OCI-LY1 (cell line): ENCODE results near the gene RBM24.

Experiments used
- H2AFZ ChIP-seq: fragments of 200-600 bp; sonication (generic), shearing (Covaris generic); 2 replicates; pipeline ENCODE4 v1.6.0; 2014; ENCODE audit warnings: antibody characterized with exemption, mild to moderate bottlenecking, low read length
- H3F3A ChIP-seq: fragments of 200-600 bp; sonication (generic), shearing (Covaris generic); 2 replicates; pipeline ENCODE4 v1.6.0; 2014; ENCODE audit warnings: mild to moderate bottlenecking, antibody characterized with exemption, low read length, moderate library complexity; ENCODE audit not compliant: insufficient read depth
- H3K27ac ChIP-seq: fragments of 200-600 bp; sonication (generic); 2 replicates; pipeline ENCODE4 v1.5.1; 2014; ENCODE audit warnings: low read length, mixed run types, mild to moderate bottlenecking, low read depth; ENCODE audit not compliant: poor library complexity, severe bottlenecking
- H3K27me3 ChIP-seq: fragments of 200-600 bp; sonication (generic); 2 replicates; pipeline ENCODE4 v1.6.0; 2014; ENCODE audit warnings: antibody characterized with exemption, mild to moderate bottlenecking, low read length, moderate library complexity; ENCODE audit not compliant: insufficient read depth
- H3K36me3 ChIP-seq: fragments of 200-600 bp; sonication (generic); 2 replicates; pipeline ENCODE4 v1.6.1; 2014; ENCODE audit warnings: mild to moderate bottlenecking, antibody characterized with exemption, low read length, moderate library complexity, mixed read lengths; ENCODE audit not compliant: insufficient read depth
- H3K4me1 ChIP-seq: fragments of 200-600 bp; sonication (generic); 2 replicates; pipeline ENCODE4 v1.5.1; 2014; ENCODE audit warnings: mild to moderate bottlenecking, low read length, moderate library complexity; ENCODE audit not compliant: insufficient read depth, severe bottlenecking
- H3K4me2 ChIP-seq: fragments of 200-600 bp; sonication (generic), shearing (Covaris generic); 2 replicates; pipeline ENCODE4 v1.6.1; 2014; ENCODE audit warnings: low read length
- H3K4me3 ChIP-seq: fragments of 200-600 bp; sonication (generic); 2 replicates; pipeline ENCODE4 v1.5.1; 2014; ENCODE audit warnings: low read length, low read depth, mild to moderate bottlenecking, mixed read lengths; ENCODE audit not compliant: poor library complexity, severe bottlenecking
- H3K79me2 ChIP-seq: fragments of 200-600 bp; shearing (Covaris generic); 2 replicates; pipeline ENCODE4 v1.6.1; 2016; ENCODE audit warnings: mixed run types, low read length, mixed read lengths; ENCODE audit not compliant: insufficient read depth
- H3K9ac ChIP-seq: fragments of 200-600 bp; sonication (generic), shearing (Covaris generic); 2 replicates; pipeline ENCODE4 v1.6.1; 2014; ENCODE audit warnings: mild to moderate bottlenecking, low read length, mixed read lengths
- H3K9me2 ChIP-seq: fragments of 200-600 bp; sonication (generic), shearing (Covaris generic); 2 replicates; pipeline ENCODE4 v1.6.1; 2014; ENCODE audit warnings: low read depth, mild to moderate bottlenecking, low read length, mixed read lengths
- H3K9me3 ChIP-seq: fragments of 200-600 bp; shearing (Covaris generic); 2 replicates; pipeline ENCODE4 v1.6.1; 2014; ENCODE audit warnings: low read length, mixed read lengths
- H4K20me1 ChIP-seq: fragments of 200-600 bp; sonication (generic), shearing (Covaris generic); 2 replicates; pipeline ENCODE4 v1.6.0; 2016; ENCODE audit warnings: mild to moderate bottlenecking, low read length; ENCODE audit not compliant: insufficient read depth
- EZH2 ChIP-seq: fragments of 200-600 bp; sonication (generic), shearing (Covaris generic); IDR thresholded peaks from 2 replicates; pipeline ENCODE4 v1.8.0; 2017; ENCODE audit warnings: borderline replicate concordance, mixed run types, mild to moderate bottlenecking, antibody characterized with exemption, low read length, moderate library complexity, mixed read lengths
- TF ChIP-seq, protein P1 (sequence below): fragments of 200-600 bp; sonication (generic), shearing (Covaris generic); IDR thresholded peaks from 2 replicates; pipeline ENCODE4 v1.5.1; 2017; ENCODE audit warnings: mild to moderate bottlenecking, antibody characterized with exemption, low read length, moderate library complexity, mixed read lengths

RBM24 gene

DNA sequence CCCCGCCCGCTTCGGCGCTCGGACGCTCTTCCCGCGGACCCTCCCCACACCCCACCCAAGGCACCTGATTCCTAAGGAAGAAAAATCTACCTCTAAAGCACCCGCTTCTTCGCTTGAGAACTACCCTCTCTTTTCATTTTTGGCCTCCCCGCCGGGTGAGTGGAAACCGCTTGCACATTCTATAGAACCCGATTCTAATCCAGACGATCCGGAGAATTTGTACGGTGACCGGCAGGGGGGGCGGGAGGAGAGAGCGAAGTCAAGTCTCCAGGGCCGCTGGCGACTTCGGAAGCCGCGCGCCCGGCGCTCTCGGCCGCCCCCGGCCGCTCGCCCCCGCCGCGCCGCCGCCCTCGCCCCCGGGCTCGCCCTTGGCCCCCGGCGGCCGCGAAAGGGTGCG lies at the start of gene RBM24:
Gene RBM24, plus strand, starts transcription at position 262 of the 397 bp plus-strand sequence. CDS start 221 bp downstream, outside the sequence.
- no peaks in the 10 kb centered on the region for H3F3A ChIP-seq
- H3K9ac ChIP-seq: no peak within 1 kb of the TSS
- no peak within 1 kb of the TSS for H3K4me2 ChIP-seq
- H3K27me3 ChIP-seq: no peaks in the 10 kb centered on the region
- H2AFZ ChIP-seq: no peak within 1 kb of the TSS
- H3K9me2 ChIP-seq: no peaks in the 10 kb centered on the region
- no peak within 1 kb of the TSS for H3K4me3 ChIP-seq
- no peaks in the 10 kb centered on the region for H3K4me1 ChIP-seq
- H3K27ac ChIP-seq: no peak within 1 kb of the TSS
- no peaks in the 10 kb centered on the region for H3K79me2 ChIP-seq
- no peaks in the 10 kb centered on the region for H3K36me3 ChIP-seq
- no peak for TF ChIP-seq EZH2
- TF ChIP-seq, protein P1, sequence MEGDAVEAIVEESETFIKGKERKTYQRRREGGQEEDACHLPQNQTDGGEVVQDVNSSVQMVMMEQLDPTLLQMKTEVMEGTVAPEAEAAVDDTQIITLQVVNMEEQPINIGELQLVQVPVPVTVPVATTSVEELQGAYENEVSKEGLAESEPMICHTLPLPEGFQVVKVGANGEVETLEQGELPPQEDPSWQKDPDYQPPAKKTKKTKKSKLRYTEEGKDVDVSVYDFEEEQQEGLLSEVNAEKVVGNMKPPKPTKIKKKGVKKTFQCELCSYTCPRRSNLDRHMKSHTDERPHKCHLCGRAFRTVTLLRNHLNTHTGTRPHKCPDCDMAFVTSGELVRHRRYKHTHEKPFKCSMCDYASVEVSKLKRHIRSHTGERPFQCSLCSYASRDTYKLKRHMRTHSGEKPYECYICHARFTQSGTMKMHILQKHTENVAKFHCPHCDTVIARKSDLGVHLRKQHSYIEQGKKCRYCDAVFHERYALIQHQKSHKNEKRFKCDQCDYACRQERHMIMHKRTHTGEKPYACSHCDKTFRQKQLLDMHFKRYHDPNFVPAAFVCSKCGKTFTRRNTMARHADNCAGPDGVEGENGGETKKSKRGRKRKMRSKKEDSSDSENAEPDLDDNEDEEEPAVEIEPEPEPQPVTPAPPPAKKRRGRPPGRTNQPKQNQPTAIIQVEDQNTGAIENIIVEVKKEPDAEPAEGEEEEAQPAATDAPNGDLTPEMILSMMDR: no peak
- no peaks in the 10 kb centered on the region for H4K20me1 ChIP-seq
- H3K9me3 ChIP-seq: no peaks in the 10 kb centered on the region

DNA sequence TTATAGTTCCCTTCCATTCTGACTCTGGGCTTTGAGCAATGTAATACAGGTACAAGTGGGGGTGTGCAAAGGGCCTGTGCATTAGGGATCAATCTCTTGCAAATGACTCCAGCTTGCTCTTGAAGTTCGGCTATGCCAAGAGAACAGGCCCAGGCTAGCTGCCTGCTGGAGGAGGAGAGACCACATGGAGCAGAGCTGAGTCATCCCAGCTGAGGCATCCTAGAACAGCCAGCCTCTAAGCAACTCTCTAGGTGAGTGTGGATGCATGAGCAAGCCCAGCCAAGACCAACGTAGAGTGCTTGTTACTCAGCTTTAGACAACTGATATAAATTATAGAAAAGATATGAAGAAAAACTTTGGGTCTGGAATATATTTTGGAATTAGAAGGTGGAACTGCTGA lies 47.6 kb upstream of the RBM24 start:
- Histone ChIP-seq H3K27me3 (peaks cover 2% of the 10 kb centered on the region; the same call in 1 of the 2 replicates), H2AFZ (no peak overlapping the region), H3K4me1 (no peaks in the 10 kb centered on the region), H3K79me2 (no peaks in the 10 kb centered on the region), H3K27ac (no peak overlapping the region), H3F3A (no peaks in the 10 kb centered on the region), H4K20me1 (no peaks in the 10 kb centered on the region), H3K4me2 (no peak overlapping the region), H3K36me3 (no peaks in the 10 kb centered on the region), H3K9me2 (no peaks in the 10 kb centered on the region), H3K9ac (no peak overlapping the region), H3K4me3 (no peak overlapping the region), H3K9me3 (no peaks in the 10 kb centered on the region)
- TF ChIP-seq, protein P1: no peak
- no peak for TF ChIP-seq EZH2

DNA sequence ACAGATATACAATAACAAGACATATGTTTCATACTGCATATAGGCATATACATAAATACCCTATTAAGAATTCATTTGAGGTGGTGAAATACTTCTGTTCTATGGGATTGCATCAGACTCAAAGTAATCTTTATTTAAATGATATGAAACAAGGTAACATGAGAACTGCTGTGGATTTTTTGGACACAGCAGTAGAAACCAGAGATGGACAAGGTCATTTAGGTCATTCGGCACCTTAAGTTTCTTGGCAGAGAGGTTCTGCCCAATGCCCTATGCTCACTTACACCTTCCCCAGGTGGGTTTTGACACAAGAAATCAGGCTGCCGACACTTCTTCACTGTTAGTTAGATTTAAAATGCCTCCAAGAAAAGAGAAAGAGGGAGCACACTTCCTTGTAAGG lies 43.9 kb upstream of the RBM24 start:
- H3K79me2 ChIP-seq: no peaks in the 10 kb centered on the region

More for the DNA sequence above, 43.9 kb upstream of the RBM24 start:
- Histone ChIP-seq H2AFZ (no peak overlapping the region), H3K36me3 (no peaks in the 10 kb centered on the region), H3K9me2 (no peaks in the 10 kb centered on the region), H3K4me3 (no peak overlapping the region), H4K20me1 (no peaks in the 10 kb centered on the region), H3K4me2 (no peak overlapping the region), H3F3A (no peaks in the 10 kb centered on the region), H3K27ac (no peak overlapping the region), H3K9ac (no peak overlapping the region), H3K9me3 (no peaks in the 10 kb centered on the region), H3K27me3 (peaks cover 4% of the 10 kb centered on the region; the same call in 1 of the 2 replicates), H3K4me1 (no peaks in the 10 kb centered on the region)
- TF ChIP-seq EZH2: no peak
- TF ChIP-seq, protein P1: no peak
